Stomach (tissue), 9 donors: ENCODE results near the gene JMJD1C. TPM values are rescaled to one million over a fixed set of nuclear protein-coding genes. Genes with fewer than 3 reads are reported as not detected.

Experiments
- DNase-seq, 2 donors: peaks; one replicate each; pipeline versions ENCODE4 v3.0.0 to v3.0.0-alpha.2; 2013 to 2019
- H3K27ac ChIP-seq, 5 donors: fragments of 200-600 bp in 4 of 5; sonication (generic) in 4 of 5; one replicate each; pipeline ENCODE4 v1.5.1; 2013 to 2019; ENCODE audit warnings: mild to moderate bottlenecking in 1 of 5, moderate library complexity in 1 of 5
- H3K27me3 ChIP-seq, 3 donors: fragments of 200-600 bp; sonication (generic); one replicate each; pipeline ENCODE4 v1.5.1; 2017 to 2019; ENCODE audit warnings: mixed run types in 1 of 3
- H3K36me3 ChIP-seq, 4 donors: fragments of 200-600 bp; sonication (generic); 1 replicate in 3 of 4; 2 replicates in 1 of 4; pipeline ENCODE4 v1.5.1; 2016 to 2019
- H3K4me1 ChIP-seq, 4 donors: fragments of 200-600 bp; sonication (generic); one replicate each; pipeline ENCODE4 v1.5.1; 2016 to 2019
- H3K4me3 ChIP-seq, 4 donors: fragments of 200-600 bp; sonication (generic) in 3 of 4; one replicate each; pipeline ENCODE4 v1.5.1; 2016 to 2019; ENCODE audit warnings: mild to moderate bottlenecking in 1 of 4
- H3K9me3 ChIP-seq, 4 donors: fragments of 200-600 bp; sonication (generic); one replicate each; pipeline ENCODE4 v1.5.1; 2016 to 2019
- EP300 ChIP-seq: sonication (generic); formaldehyde crosslinking; IDR thresholded peaks from one replicate; pipeline ENCODE4 v1.6.1; 2017; ENCODE audit warnings: antibody characterized with exemption
- POLR2A ChIP-seq, 4 donors: fragments of 450-650 bp; IDR thresholded peaks; one replicate each; pipeline ENCODE4 v1.6.1; 2016; ENCODE audit warnings: antibody characterized with exemption in 4 of 4, control low read depth in 2 of 4, mild to moderate bottlenecking in 1 of 4, moderate library complexity in 1 of 4
- POLR2AphosphoS5 ChIP-seq, 3 donors: sonication (generic); formaldehyde crosslinking; IDR thresholded peaks; one replicate each; pipeline ENCODE4 v1.6.1; 2016; ENCODE audit warnings: antibody characterized with exemption in 3 of 3
- WGBS, 5 donors: extraction: QIAGEN DNeasy Blood & Tissue Kit in 3 of 5; methylation state at CpG; one replicate each; pipeline versions ENCODE4 v1.1.5 to v1.1.7; 2013 to 2018; 5-methylcytosine and 5-hydroxymethylcytosine counted together
- intact Hi-C: fragments of 100-400 bp; cut with DNase I; formaldehyde crosslinking; loops from one replicate; pipeline ENCODE4 v1.15.1; 2023; ENCODE audit warnings: low total_unique reads
- polyA plus RNA-seq, 3 donors: library from polyadenylated mRNA; stranded (reverse); fragments of 200-250 nt; gene quantifications; one replicate each; pipeline ENCODE4 v1.2.3, GENCODE V29; 2013
- total RNA-seq, 5 donors: library from RNA; depleted of rRNA; stranded (reverse); fragments of >200 nt; gene quantifications; one replicate each; pipeline versions ENCODE4 v1.1.0 to v1.2.3, GENCODE V29; 2014 to 2016
- TF ChIP-seq, protein P1 (sequence below), 7 experiments: fragments of 450-650 bp in 4 of 7; fragments of 200-600 bp in 3 of 7; sonication (generic) in 3 of 7; IDR thresholded peaks; one replicate each; pipeline ENCODE4 v1.5.1; 2016 to 2019; ENCODE audit warnings: antibody characterized with exemption in 7 of 7, control low read depth in 2 of 7, mild to moderate bottlenecking in 1 of 7
- donor health status: healthy with polysubstance abuse.
- donor health status: Bipolar disorder and iron deficiency.
- donor health status: healthy.

JMJD1C gene
- total and polyA plus RNA-seq, 8 donors, result 13.6 to 235 (median 33.5) TPM

GRCh38 chr10:63228237-63228636 is 237.5 kb downstream of the JMJD1C start:
- Histone ChIP-seq H3K4me3 (no peak overlapping the region), H3K27ac (no peak overlapping the region)

GRCh38 chr10:63227207-63227895 is 238.4 kb downstream of the JMJD1C start:
- peak overlapping the region in 1 of 5 donors; percentile 6 for H3K27ac ChIP-seq
- DNase-seq, result no peak
- intact Hi-C loops, result no loop called here
- no peaks in the 10 kb centered on the region for H3K36me3 ChIP-seq
- H3K4me3 ChIP-seq, result no peak overlapping the region
- WGBS, 5 donors, result 47 to 66% (median 59%) methylated on average over 3 of the region's 3 CpGs
- no peaks in the 10 kb centered on the region for H3K27me3 ChIP-seq
- H3K4me1 ChIP-seq, result peaks cover 0 to 57% (median 35%) of the 10 kb centered on the region in 4 donors
- TF ChIP-seq POLR2A (IDR thresholded peaks at IDR 0.05) (no peak), POLR2AphosphoS5 (IDR thresholded peaks at IDR 0.05) (no peak), EP300 (no peak)
- TF ChIP-seq, protein P1, sequence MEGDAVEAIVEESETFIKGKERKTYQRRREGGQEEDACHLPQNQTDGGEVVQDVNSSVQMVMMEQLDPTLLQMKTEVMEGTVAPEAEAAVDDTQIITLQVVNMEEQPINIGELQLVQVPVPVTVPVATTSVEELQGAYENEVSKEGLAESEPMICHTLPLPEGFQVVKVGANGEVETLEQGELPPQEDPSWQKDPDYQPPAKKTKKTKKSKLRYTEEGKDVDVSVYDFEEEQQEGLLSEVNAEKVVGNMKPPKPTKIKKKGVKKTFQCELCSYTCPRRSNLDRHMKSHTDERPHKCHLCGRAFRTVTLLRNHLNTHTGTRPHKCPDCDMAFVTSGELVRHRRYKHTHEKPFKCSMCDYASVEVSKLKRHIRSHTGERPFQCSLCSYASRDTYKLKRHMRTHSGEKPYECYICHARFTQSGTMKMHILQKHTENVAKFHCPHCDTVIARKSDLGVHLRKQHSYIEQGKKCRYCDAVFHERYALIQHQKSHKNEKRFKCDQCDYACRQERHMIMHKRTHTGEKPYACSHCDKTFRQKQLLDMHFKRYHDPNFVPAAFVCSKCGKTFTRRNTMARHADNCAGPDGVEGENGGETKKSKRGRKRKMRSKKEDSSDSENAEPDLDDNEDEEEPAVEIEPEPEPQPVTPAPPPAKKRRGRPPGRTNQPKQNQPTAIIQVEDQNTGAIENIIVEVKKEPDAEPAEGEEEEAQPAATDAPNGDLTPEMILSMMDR (IDR thresholded peaks at IDR 0.05), result no peak
- no peaks in the 10 kb centered on the region for H3K9me3 ChIP-seq

More at GRCh38 chr10:63228237-63228636, 237.5 kb downstream of the JMJD1C start:
- intact Hi-C loops, result no loop called here
- no peak for DNase-seq
- Histone ChIP-seq H3K4me1 (peaks cover 0 to 57% (median 34%) of the 10 kb centered on the region in 4 donors), H3K9me3 (no peaks in the 10 kb centered on the region), H3K36me3 (no peaks in the 10 kb centered on the region), H3K27me3 (no peaks in the 10 kb centered on the region)
- TF ChIP-seq POLR2AphosphoS5 (IDR thresholded peaks at IDR 0.05), result no peak
- TF ChIP-seq EP300, result no peak
- no peak for TF ChIP-seq POLR2A (IDR thresholded peaks at IDR 0.05)
- TF ChIP-seq, protein P1 (IDR thresholded peaks at IDR 0.05), result no peak

DNA sequence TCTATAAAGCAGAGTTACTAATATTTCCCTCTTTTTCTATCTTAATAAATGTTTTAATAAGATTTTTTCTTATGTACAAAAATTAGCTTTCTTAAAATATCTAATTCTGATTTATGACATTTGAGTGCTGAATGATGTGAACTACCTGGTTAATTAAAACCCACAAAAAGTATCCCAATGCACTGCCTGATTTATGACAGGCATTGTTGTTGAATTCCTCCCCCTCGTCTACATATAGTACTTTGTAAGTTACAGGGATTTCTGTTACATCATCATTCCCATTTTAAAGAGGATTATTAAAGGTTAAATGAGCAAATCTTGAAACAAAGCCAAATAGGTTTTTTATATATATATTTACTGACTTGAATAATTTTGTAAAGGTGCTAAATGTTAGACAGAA is 241.5 kb downstream of the JMJD1C start:
- no peaks in the 10 kb centered on the region for H3K36me3 ChIP-seq
- no peaks in the 10 kb centered on the region for H3K27me3 ChIP-seq
- TF ChIP-seq, protein P1 (IDR thresholded peaks at IDR 0.05), result no peak
- TF ChIP-seq POLR2AphosphoS5 (IDR thresholded peaks at IDR 0.05) (no peak), EP300 (no peak), POLR2A (IDR thresholded peaks at IDR 0.05) (no peak)
- DNase-seq, result no peak
- peaks cover 0 to 54% (median 29%) of the 10 kb centered on the region in 4 donors for H3K4me1 ChIP-seq
- intact Hi-C loops, result no loop called here
- 69 to 95% (median 87%) methylated on average over 1 of the region's 1 CpG for WGBS, 5 donors
- H3K27ac ChIP-seq, result no peak overlapping the region
- no peak overlapping the region for H3K4me3 ChIP-seq
- H3K9me3 ChIP-seq, result no peaks in the 10 kb centered on the region

- H3K27ac ChIP-seq, result no peak overlapping the region
- peaks cover 5 to 47% (median 24%) of the 10 kb centered on the region in 4 donors for H3K4me1 ChIP-seq
- no peak overlapping the region for H3K4me3 ChIP-seq
- 72 to 80% (median 77%) methylated on average over 4 of the region's 4 CpGs for WGBS, 5 donors
- no peak for TF ChIP-seq POLR2A (IDR thresholded peaks at IDR 0.05)
- TF ChIP-seq EP300, result no peak
- no peak for TF ChIP-seq POLR2AphosphoS5 (IDR thresholded peaks at IDR 0.05)
- TF ChIP-seq, protein P1 (IDR thresholded peaks at IDR 0.05), result no peak
- H3K36me3 ChIP-seq, result no peaks in the 10 kb centered on the region
- DNase-seq, result no peak
- no peaks in the 10 kb centered on the region for H3K9me3 ChIP-seq
- intact Hi-C loops, result no loop called here
- no peaks in the 10 kb centered on the region for H3K27me3 ChIP-seq
Measured at GRCh38 chr10:63221950-63222349, 243.8 kb downstream of the JMJD1C start.
